Fibroblast of skin of right quadriceps (primary cell): ENCODE data around the gene ZCCHC7.
"Not testable (repeated sequence)": the region's sequence is repeated elsewhere in the genome, so short reads cannot be mapped to it uniquely, and the experiment has no call there.

Experiments
- DNase-seq: peaks from one replicate; pipeline ENCODE4 v3.0.0-alpha.2; 2013

Gene ZCCHC7

GRCh38 chr9:37380570-37380969 is 260.2 kb downstream of the ZCCHC7 start:
- DNase-seq = no peak

DNA sequence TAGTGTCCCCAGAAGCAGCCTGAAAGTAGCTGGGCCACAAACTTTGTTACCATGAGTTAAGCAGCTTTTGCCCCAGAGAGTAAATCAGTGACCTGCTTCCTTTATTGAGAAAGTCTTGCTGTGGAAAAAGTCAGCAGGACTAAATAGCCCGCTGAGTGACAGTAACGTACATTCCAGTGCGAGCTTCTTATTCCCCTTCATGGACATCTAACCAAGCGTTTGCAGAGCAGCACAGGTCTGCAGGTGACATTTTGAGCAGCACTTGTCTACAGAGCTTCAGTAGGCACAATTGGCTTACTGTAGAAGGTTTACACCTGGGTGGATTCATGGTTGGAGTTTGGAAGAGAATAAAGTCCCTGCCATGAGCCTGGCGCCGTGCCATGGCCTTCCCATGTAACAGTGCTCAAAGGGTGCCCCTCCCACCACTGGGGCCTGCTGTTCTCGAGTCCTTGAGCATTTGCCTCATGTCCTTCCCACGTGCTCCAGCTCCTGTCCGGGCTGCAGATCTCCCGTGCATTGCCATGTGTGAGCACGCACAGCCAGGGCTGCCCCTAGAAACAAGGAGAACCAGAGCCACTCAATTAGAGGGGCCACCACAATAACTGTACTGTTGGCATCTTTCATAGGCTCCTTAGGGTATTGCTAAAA is 260.8 kb downstream of the ZCCHC7 start:
- no peak for DNase-seq

DNA sequence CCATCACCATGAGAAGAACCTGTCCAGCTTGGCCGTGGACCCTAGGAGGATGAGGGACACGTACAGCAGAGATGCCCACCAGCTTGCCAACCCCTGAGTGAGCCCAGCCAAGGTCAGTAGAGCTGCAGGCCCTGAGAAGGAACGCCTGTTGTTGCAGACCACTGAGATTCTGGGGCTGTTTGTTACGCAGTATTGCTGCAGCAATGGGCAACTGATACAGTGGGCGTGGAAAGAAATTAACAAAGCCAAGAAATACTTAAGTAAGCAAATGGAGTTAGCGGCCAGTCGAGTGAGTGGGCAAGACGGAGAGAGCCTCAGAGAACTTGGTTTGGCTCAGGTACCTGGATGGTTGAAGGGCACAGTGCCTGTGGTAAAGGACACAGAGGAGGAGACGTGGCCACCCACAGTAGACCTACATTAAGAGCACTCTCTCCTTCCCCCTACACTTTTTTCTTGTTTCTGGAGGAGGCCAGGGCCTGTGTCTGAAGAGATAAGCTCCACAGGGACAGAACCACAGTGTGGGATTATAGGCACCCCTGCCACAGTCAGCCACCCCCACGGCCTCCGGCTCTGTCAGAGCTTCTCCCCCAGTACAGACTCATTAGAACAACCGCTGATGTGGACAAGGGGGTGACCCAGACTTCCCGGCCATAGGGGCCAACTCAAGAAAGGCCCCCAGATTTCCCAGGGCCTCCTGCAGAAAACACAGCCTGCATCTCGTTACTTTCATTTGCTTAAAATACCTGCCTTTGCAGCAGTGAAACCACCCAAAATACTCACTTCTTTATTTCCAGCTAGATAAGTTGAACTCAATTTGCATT is 262.0 kb downstream of the ZCCHC7 start:
- no peak for DNase-seq

DNA sequence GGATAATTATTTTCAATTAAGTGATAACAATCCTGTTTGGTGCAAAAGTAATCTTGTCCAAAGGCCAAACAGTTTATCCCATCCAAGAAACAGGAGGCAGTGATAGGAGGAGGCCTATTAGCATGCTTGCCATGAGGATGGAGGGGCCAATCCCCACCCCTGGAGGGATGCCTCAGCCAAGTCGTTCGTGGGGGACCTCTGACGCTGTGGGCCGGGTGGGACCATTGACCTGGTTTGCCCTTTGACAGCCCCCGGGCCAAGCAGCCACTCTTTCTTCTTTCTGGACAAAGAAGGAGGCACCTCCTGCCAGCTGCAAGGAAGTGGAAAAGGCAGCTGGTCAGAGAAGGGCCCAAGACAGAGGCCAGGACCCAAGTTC is 262.6 kb downstream of the ZCCHC7 start:
- DNase-seq = no peak

DNA sequence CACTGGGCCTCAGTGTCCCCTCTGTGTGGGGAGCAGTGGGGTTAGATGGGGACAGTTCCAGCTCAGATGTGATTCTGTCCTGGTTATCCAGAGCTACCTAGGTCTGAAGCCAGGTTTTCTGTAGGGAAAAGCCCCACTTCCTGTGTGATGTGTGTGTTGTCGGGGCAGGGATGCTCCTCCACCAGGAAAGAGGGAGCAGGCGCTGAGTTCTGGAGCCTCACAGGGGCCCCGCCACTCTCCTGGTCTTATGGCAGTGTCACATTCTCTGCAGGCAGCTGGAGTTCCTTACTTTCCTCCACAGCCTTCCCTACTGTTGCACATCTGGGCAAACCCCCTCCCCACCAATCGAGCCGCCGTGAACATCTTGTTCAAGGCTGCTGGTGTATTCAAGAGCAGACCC is 263.0 kb downstream of the ZCCHC7 start:
- no peak for DNase-seq

DNA sequence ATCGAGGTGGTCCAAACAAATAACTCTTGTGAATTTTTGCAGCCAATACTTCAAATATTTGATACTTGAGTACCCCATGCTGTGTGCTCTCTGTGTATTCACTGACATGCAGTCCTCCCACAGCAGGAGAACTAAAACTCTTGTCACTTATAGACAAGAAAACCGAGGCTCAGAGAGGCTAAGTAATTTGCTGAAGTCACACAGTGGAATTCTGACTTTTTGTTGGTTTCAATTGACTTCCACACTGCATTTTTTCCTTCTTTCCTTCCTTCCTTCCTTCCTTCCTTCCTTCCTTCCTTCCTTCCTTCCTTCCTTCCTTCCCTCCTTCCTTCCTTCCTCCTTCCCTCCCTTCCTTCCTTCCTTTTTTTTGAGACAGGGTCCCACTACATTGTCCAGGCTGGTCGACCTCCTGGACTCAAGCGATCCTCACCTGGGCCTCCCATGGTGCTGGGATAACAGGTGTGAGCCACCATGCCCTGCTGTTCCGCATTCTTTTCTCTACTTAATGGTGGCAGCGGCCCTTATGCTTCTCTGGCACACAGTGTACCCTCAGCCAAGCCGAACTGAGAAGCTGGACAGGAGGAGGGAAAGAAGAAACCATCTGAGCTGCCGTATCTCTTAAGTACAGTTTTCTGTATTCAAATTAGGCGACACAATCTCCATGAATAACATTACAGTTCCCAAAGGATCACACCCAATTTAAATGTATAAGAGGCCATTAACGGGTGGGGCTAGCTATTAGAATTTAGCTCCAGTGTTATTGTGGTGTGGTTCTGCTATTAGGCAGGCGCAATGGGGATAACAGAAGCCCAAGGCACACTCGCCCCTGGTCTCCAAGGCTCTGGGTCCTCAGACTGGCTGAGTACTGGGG is 263.7 kb downstream of the ZCCHC7 start:
- DNase-seq = no peak

DNA sequence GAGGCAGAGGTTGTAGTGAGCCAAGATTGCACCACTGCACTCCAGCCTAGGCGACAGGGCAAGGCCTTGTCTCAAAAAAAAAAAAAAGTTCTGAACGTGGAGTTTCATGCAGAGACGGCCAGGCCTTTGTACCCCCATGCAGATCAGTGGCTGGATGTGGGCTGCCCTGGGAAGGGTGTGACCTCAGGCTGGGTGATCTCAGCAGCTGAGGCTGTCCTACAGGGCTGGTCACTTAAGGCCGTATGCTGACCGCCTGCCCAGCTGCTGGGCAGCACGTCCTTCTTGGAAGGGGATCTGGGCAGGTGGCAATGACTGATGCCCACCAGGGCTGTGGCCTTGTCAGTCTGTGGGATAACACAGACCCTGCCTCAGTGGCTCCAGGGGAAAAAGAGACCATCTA is 264.9 kb downstream of the ZCCHC7 start:
- no peak for DNase-seq

GRCh38 chr9:37386988-37387387 is 266.6 kb downstream of the ZCCHC7 start:
- DNase-seq = no peak

DNA sequence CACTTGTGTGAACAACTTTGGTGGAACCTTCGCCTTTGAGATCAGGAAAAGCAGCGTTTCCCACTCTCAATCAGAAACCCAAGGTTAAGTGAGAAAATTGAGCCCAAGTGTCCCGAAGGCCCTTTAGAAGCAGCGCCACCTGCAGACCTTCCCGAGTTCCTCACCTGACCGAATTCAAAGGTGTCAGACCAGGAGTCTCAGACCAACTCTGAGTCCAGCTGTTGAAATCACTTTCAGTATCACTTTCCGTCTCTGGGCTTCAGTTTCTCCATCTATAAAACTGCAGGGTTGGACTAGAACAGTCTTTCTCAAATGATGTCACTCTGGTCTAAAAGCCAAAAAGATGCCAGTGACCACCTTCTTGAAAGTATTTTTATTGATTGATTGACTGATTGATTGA is 270.4 kb downstream of the ZCCHC7 start:
- DNase-seq = no peak

DNA sequence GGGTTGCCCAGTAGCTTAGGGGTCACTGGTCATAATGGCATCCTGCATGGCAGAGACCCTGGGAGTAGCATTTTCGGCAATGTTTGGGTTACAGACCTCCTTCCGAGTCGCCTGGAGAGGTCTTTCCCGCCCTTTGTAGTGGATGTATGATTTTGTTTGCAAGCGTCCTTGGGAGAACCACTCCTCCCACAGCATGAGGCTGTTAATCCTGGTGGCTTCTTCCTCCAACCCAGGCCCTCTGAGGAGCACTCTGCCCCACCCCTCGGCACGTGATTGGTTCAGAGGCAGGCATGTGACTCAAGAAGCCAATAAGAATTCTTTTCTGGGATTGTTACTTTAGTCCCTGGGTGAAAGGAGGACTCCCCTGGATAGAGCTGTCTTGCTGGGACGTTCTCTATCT is 271.9 kb downstream of the ZCCHC7 start:
- DNase-seq = no peak

DNA sequence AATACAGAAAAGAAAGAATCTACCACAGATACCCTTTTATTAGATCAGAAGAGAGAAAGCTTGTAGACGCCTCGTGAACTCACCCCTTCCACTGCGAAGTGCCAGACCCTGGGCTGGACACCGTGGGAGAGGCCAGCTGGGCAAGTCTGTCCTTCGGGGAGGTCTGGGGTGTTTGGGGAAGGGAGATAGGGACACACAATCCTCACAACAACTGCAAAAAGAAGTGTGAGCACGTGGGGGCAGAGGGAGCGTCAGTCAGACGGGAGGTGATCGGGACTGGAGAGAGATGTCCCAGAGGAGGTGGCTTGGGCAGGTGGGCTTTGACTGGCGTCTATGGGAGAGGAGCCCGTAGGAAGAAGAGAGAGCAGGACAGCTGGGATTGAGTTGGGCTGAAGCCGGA is 274.9 kb downstream of the ZCCHC7 start:
- DNase-seq = no peak

- no peak for DNase-seq
Observed at GRCh38 chr9:37395663-37396062, 275.3 kb downstream of the ZCCHC7 start.

GRCh38 chr9:37397948-37398347 is 277.6 kb downstream of the ZCCHC7 start:
- DNase-seq = not testable (repeated sequence)

- no peak for DNase-seq
Observed at GRCh38 chr9:37398464-37399025, 278.2 kb downstream of the ZCCHC7 start.

DNA sequence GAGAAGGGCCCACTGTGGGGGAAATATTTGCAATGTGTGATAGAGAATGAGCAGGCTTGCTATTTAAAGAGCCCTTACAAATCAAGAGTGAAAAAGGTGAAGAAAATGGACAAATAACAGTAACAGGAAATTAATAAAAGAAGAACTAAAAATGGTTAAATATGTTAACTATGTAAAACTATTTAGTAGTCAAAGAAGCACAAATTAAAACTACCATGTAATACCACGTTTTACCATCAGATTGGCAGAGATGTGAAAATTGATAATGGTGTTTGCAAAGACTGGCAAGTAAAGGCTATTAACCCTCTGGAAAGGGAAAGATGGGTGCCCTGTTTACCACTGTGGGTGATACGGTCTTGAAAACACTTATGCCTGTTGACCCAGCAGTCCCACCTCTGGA is 279.0 kb downstream of the ZCCHC7 start:
- no peak for DNase-seq

DNA sequence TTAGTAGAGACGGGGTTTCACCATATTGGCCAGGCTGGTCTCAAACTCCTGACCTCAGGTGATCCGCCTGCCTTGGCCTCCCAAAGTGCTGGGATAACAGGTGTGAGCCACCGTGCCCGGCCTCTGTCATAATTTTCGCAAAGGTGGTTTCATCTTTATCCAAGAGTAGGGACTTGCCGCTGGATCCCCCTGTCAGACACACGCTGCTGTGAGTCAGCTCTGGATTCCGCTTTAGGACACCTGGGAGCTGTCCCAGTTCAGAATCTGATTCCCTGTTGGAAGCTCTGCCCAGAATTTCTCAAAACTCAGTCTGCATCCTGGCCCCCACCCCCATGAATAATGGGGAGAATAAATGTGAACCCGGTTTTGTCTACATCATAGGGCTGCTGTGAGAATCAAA is 284.2 kb downstream of the ZCCHC7 start:
- no peak for DNase-seq

GRCh38 chr9:37405350-37405749 is 285.0 kb downstream of the ZCCHC7 start:
- no peak for DNase-seq

GRCh38 chr9:37405764-37406380 is 285.5 kb downstream of the ZCCHC7 start:
- DNase-seq = no peak

GRCh38 chr9:37406603-37407401 is 286.4 kb downstream of the ZCCHC7 start:
- no peak for DNase-seq

- no peak for DNase-seq
Observed at GRCh38 chr9:37407468-37407867, 287.1 kb downstream of the ZCCHC7 start.
